HG03196 (cell line): ENCODE data around the gene ARHGAP15.

Experiments used
- ATAC-seq: cut with Tn5 transposase; IDR thresholded peaks from one replicate; pipeline ENCODE4 v1.9.1; 2021; ENCODE audit not compliant: unreplicated experiment

The ARHGAP15 gene

DNA sequence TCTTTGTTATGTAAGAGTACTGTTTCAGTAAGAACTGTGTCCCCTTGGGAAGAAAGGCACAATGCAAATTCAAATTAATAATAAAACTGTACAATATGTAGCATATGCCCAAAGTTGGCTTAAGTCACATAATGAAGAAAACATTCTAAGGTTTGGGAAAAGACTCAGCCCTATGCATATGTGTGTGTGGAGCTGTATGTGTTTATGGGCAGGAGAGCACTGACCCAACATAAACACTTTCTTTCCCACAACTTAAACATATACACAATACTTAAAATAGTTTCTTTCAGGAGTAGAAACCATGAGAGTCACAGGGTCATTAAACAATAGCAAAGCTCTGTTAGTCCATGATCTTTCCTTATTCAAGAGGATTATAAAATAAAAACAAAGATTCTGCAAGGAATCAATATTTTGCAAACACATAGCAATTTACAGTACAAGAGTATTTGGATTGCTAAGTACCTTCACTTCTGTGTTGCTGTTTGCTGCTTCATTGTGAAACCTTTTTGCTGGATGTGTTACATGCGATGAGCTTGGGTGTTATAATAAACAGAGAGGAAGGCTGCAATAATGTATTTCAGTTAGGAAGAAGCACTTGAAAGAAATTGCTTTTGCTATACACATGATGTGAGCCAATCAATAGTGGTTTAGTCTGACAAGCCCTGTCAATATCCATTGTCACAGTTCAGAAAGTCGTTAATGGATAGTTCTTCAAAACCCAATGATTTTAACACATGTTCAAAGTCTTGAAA is 347.3 kb downstream of the ARHGAP15 start:
- no peak for ATAC-seq

DNA sequence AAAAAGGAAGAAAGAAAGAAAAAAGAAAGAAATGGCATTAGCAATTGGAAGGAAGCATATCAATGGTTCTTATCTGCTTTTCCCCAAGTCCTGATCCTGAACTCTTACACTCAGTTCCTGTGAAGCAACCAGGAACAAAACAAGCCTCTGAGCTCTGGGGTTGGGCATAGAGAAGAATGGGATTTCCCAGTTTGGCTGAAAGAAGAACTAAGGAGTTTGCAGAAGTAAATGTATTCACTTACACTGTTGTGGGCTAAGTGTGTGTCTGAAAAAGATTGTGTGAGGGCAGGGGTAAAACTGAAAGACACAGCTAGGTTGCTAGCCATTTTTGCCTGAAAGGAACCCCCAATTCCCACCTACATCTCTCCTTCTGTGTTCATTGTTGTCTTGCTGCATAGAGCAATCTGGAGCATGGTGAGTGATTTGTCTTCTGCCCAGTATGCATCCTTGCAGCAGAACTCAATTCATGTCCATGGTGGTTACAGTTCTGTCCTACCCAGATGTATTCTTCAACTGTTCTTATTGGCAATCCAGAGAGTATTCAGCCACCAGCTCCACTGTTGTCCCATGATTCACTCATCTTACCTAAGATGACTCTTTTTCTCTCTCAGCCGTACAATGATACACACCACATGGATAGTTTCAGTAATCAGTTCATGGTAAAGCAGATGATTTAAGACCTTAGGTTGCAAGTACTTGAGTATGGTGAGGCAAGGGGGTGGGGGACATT is 348.7 kb downstream of the ARHGAP15 start:
- ATAC-seq, result no peak

DNA sequence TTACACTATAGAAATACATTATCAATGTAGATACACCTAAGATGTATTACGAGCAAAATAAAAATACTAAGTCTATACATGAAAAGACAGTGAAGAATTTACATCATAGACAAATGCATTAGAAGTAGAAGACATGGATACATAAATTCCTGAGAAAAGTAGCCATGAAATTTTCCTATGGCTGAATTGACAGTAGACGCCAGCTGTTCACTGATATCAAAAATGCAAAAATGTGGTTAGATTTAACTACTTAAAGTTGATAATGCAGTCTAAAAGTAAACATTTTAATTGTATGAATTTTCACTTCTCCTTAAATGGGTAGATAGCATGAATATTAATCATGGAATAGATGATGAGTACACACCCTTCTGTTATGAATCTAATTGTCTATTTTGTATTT is 350.9 kb downstream of the ARHGAP15 start:
- ATAC-seq, result no peak

DNA sequence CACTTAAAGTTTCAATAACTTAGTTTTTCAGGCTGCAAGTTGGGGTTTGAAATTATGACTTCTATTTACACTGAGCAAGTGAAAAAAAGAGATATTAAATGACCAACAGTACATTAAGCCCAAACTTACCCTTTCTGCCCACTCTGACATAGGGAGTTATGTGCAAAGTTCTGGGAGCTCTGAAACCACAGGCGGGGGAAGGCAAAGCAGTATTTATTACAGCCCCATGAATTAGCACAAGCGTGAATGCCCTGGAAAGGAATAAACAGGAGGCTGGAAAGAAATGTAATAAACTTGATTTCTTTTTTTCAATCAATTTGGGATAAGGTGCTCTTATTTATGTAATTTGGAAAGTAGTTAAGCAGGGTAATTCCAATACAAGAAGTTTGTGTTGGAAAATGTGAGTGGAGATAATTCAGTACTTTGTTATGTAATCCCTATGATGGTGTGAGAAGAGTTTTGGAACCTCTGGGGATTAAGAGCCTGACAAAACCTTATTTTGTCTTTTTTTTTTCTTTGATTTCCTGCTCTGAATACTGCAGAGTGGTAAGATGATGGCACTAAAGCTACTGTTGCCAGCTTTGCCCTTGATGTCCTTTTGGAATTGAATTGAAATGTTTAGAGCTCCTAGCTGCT is 351.5 kb downstream of the ARHGAP15 start:
- no peak for ATAC-seq

GRCh38 chr2:143481237-143481623 is 352.0 kb downstream of the ARHGAP15 start:
- no peak for ATAC-seq

DNA sequence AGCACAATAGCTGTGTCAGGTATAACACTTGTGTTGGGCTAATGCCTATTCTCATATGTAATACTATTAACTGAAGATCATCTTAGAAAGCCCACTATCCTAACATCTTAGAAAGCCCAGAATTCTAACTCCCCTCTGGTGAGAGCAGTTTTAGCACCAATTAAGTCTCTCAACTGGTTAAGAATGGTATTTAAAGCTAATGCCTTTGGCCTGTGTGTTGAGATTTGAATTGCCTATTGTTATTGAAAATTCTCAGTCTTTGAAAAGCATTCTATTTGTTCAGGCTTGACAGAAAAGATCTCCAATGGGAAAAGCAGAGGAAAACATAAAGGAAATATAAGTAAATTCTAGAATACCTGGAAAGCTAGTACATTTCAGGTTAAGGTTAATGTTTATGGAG is 352.5 kb downstream of the ARHGAP15 start:
- no peak for ATAC-seq

DNA sequence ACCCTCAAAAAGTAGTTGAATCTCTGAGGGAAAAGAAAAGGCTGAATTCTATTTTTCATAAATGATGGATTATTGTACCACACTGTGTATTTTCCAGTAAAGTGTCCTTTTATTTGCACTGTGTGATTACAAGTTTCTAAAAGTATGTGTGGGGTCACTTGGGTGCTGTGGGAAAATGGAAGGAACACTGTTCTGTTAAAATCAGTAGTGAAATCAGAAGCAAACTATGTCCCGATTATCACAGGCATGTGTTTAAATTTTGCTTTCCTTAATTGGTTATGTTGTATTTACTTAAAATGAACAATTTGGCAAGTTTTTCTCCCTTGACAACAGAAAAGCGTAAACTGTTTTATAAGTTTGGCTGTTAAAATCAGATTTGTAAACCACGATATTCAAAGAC is 353.1 kb downstream of the ARHGAP15 start:
- ATAC-seq, result no peak

- ATAC-seq, result no peak
Measured at GRCh38 chr2:143482771-143483170, 353.6 kb downstream of the ARHGAP15 start.

DNA sequence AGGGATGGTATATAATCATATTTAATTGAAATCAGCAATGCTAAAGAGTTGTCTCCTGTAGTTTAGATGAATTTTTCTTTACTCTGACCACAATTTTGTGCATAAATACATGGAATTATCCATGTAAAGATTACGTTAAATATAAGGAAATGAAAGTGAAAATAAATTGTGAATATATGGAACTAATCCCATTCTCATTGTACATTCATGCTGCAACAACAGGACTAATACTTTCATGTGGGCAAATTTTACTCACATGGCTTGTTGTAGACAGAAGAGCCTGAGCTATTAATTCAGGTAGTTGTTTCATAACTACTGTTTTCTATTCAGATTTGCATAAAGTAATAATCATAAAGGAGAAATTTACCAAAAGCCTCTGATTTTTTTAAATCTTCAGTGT is 357.8 kb downstream of the ARHGAP15 start:
- no peak for ATAC-seq

- ATAC-seq, result no peak
Measured at GRCh38 chr2:143489145-143489544, 359.9 kb downstream of the ARHGAP15 start.

DNA sequence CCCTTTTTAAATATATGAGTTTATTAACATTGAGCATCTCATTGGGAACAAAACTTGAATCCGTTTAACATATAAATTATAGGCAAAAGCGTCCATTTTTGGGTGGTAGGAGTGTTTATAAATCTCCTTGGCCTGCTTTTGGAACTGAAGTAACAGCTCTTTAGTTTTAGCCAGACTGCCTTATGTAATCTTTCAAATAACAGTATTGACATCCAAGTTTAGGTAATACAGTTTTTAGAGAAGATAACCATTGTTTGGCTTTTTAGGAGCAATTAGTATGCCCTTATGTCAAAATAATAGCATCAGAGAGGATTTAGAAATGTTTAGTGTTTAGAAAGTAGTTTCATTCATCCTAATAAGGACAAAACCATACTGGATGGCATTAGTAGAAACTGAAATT is 361.9 kb downstream of the ARHGAP15 start:
- ATAC-seq, result no peak

DNA sequence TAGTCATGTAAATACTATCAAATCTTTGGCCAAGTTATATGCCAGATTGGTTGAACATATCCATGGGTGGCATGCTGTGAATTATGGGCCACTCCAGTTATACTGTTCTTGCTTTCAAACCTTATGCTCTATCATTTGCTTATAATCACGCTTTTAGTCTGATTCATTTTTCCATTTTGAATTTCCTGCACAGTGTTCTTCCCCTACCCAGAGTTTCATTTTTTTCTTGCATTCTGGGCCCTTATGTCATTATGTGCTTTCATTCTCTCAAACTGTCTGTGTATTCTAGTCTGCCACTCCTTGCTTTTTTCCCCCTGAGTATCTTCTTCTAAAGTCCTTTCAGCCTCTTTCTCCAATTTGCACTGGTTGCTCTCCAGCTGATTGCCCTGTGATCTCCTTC is 364.1 kb downstream of the ARHGAP15 start:
- ATAC-seq, result no peak

GRCh38 chr2:143497726-143498125 is 368.5 kb downstream of the ARHGAP15 start:
- ATAC-seq, result no peak

DNA sequence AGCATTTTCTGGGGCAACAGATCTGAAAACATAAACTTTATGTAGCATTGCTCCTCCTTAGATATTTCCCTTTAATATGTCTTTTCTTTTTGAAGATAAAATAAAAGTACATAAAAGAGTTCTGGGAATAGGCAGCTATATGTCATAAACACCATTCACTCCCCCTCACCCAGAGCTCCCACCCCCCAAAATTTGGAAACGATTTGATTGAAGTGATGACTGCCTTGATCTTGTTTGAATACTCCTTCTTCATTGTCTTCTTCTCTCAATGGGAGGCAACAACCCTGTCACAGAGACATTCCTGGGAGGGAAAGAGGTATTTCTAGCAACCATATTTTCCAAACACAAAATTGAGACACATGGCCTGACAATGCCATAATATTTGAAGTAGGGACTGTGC is 369.3 kb downstream of the ARHGAP15 start:
- ATAC-seq, result no peak

DNA sequence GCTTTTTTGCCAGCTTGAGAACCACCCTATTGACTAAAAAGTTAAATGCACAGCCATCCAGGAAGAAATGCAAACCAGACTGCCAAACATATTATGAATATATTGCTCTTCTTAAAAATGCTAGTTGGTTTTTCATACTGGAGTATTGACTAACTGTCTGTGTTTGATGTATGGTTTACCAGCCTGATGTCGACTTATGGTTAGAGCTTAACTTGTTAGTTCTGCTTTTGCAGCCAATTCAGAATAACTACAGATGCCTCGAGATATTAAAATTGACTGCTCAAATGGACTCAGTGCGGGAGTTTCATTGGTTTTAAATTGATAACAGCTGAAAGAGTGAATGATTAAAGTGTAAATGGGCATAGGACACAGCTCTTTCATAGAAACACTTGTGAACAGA is 369.8 kb downstream of the ARHGAP15 start:
- no peak for ATAC-seq

DNA sequence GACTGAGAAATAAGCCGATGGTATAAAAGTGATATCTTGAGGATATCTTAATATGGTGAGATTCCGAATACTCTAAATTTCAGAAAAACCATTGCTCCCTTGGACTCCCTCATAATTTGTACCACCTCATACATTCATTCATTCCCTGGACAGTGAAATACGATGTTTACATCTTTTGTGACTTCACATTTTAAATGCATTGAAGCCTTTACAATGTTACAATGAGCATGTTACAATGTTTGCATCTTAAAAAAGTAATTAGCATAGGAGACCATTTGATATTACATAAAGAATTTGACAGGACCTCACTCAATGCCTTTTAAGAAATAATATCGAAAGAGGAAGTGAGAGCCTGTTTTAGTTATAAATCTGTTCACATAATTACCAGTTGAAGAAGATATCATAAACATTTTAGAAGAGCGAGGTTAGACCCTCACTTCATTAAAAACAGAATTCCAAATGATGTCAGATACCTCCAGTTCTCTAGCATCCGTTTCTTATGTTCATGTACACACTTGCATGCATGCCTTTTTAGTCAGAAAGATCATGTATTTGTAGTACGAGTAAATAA is 372.0 kb downstream of the ARHGAP15 start:
- no peak for ATAC-seq

DNA sequence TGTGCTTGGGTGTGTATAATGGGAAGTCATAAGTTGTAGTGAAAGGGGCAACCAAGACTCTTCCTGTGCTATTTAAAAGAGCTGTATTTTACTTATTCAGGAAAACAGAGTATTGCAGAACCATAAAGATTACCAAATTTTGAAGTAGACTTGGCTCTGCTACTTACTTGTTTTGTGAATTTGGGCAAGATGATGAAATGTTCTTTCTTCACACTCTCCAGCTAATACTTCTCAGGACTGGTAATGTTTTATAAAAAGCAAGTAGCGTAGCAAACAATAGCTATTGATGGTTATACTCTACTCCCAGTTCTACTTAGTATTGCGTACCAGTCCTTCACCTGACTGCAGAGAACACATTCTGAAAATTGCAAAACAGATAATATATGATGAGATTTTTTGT is 374.1 kb downstream of the ARHGAP15 start:
- no peak for ATAC-seq

DNA sequence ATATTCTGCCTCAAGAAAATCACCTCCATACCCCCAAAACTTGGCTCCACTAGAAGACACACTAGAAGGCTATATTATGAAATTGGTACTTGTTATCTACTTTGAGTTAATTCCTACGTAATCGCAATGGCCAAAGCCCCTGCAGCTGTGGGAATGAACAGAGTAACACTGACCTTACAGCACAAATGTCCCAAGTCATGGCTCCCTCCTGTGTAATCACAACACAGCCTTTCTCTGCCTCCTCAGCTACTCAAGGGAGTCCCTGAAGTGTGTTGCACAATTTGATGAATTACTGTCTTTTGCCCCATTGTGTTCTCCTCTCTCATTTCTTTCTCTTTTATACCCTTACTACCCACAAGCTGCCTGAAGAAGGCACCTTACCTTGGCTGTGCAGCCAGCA is 375.2 kb downstream of the ARHGAP15 start:
- ATAC-seq, result no peak

DNA sequence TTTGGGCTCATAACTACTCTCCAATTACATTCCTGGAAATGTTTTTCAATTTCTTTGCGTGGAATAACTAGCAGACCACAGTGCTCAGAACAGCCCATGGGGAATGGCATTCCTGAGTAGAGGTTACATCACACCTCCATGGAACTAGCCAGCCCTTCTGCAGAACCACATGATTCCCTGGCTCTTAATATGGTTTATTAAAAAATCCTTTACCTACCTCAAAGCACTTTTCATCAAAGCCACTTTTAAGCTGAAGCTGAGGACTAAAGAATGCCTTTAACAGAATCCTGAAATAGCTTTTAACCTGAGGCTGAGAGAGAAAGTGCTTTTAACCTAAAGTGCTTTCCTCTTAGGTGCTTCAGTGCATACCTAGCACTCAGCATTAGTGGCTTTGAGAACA is 376.3 kb downstream of the ARHGAP15 start:
- ATAC-seq, result no peak

DNA sequence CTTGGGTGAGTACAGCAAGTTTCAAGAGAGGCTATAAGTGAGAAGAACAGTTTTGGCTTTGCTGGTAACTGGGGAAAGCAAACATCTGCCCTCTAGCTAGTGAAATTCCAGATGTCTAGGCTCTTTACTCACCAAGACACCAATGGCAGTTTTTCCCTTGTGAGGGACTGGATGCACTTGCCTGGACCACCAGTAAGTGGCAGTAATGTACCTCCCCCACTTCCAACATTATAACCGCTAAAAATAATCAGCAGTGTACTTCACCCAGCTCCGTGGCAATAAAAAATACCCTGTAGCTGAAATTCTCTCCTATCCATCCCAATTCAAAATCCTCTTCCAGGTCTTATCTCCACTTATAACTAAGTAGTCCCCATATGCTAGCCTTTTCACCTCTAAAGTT is 383.9 kb downstream of the ARHGAP15 start:
- no peak for ATAC-seq

DNA sequence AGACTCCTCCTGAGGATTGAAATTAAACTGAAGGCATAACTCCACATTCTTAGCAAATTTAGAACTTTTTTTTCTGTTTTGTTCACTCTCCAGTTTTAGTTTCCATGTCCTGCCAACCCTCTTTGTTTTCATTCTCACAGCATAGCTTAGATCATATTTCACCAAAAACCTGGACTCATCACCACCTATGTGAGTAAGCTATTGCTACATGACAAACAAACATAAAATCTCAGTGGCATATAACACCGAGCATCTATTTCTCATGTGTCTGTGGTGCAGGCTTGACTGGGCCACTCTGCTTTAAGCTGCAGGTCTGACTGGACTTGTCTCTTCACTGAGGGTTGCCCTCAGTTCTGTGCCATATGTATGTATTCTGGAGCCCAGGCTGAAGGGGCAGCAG is 385.2 kb downstream of the ARHGAP15 start:
- ATAC-seq, result no peak

GRCh38 chr2:143515318-143515717 is 386.1 kb downstream of the ARHGAP15 start:
- ATAC-seq, result no peak
